ENCODE results near the gene MDFI. TPM values are rescaled to one million over a fixed set of nuclear protein-coding genes. Genes with fewer than 3 reads are reported as not detected.

MDFI gene
- total RNA-seq, 1 experiment from 2014 or later: not detected

DNA sequence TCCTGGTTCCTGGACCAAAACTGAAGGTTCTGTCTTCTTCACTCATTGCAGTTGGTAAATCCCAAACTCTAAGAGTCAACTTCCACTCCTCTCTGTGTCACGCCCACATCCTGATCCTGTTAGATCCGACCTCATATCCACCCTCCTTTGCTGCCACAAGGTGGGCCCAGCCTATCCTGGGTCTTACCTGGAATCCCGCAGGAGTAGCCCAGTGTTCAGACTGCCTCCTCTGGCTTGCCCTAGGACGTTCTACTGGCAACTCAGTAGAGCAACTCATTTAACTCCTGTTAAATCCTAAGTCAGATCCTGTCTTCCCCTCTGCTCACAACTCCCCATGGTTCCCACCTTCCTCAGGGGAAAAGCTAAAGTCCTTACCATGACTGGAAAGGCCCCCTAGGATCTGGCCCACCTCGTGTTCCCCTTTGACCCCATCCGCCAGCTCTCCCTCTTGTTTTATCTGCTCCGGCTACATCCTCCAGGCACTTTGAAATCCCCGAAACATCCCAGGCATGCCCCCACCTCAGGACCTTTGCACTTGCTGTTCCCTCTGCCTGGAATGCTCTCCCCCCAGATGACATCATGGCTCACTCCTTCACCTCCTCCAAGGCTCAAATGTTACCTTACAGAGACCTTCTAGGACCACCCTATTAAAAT lies 53.3 kb downstream of the MDFI start:
- H3K36me3 Mint-ChIP-seq (ENCODE audit: insufficient read depth, unreplicated experiment): no peaks in the 10 kb centered on the region
- CTCF ChIA-PET: interaction anchor here (1.0 to 1.5 kb wide), 4 partner anchors 9 to 324 kb away, joined by 3 to 5 read pairs (median 3); no protein-coding TSS in a partner anchor
- intact Hi-C loops (cut with micrococcal nuclease; ENCODE audit: unreplicated experiment): no loop called here

DNA sequence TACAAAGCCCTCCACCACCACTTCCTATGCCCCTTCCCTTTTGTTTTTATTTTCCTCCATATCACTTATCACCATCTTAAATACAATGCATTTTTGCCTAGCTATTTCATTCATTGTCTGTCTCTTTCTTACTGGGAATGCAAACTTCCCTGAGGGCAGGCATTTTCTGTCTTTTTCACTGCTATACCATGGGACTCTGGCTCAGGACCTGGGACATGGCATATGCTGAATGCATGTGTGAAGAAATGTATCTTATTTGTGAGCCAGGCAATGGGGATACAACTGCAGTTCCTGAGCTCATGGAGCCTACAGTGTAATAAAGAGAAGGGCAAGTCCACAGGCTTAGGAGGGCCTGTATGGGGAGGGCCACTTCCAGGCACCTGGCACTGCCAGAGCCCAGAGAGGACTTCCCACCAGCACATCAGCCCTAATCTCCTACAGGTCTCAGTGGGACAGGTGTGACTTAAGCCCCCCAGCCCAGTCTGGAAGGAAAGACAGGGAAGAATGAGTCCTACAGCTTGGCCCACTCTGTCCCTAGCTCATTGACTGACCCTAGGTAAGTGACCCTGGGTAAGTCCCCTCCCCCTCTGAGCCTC lies 53.9 kb downstream of the MDFI start:
- Mint-ChIP-seq H3K27ac (ENCODE audit: unreplicated experiment) (peak overlapping the region; percentile 32), H3K36me3 (ENCODE audit: insufficient read depth, unreplicated experiment) (no peaks in the 10 kb centered on the region), H3K9me3 (ENCODE audit: unreplicated experiment) (no peaks in the 10 kb centered on the region), H3K27me3 (ENCODE audit: insufficient read depth, unreplicated experiment) (no peaks in the 10 kb centered on the region), H3K4me1 (ENCODE audit: low read depth, unreplicated experiment) (peaks cover 15% of the 10 kb centered on the region), H3K4me3 (ENCODE audit: unreplicated experiment) (no peak overlapping the region)
- no peak overlapping the region for H3K4me3 ChIP-seq (ENCODE audit: low read depth, low read length)
- H3K27me3 ChIP-seq (replicated peaks; ENCODE audit: control insufficient read depth, insufficient read depth, low read length): no peaks in the 10 kb centered on the region
- H3K9me3 ChIP-seq: no peaks in the 10 kb centered on the region
- peaks cover 21% of the 10 kb centered on the region for H3K4me1 ChIP-seq
- TF ChIP-seq CTCF (IDR thresholded peaks at IDR 0.05; ENCODE audit: insufficient read depth in 1 of 2, low read depth in 1 of 2, low read length in 1 of 2, severe bottlenecking in 1 of 2, unreplicated experiment in 1 of 2): no peak
- ChIA-PET CTCF (interaction anchor here (1.0 to 1.5 kb wide), 4 partner anchors 10 to 324 kb away, joined by 3 to 5 read pairs (median 3); no protein-coding TSS in a partner anchor), POLR2A (no interaction called here)
- DNase-seq: no peak
- no TSS peak for BruUV-seq (replicated peaks)
- H3K36me3 ChIP-seq (ENCODE audit: control insufficient read depth, insufficient read depth, low read length): no peaks in the 10 kb centered on the region
- intact Hi-C loops (cut with micrococcal nuclease; ENCODE audit: unreplicated experiment): no loop called here

More for the DNA sequence above, 53.3 kb downstream of the MDFI start:
- Mint-ChIP-seq H3K4me1 (ENCODE audit: low read depth, unreplicated experiment) (peaks cover 15% of the 10 kb centered on the region), H3K27me3 (ENCODE audit: insufficient read depth, unreplicated experiment) (no peaks in the 10 kb centered on the region), H3K9me3 (ENCODE audit: unreplicated experiment) (no peaks in the 10 kb centered on the region), H3K27ac (ENCODE audit: unreplicated experiment) (peak overlapping the region; percentile 32), H3K4me3 (ENCODE audit: unreplicated experiment) (no peak overlapping the region)
- no peaks in the 10 kb centered on the region for H3K36me3 ChIP-seq (ENCODE audit: control insufficient read depth, insufficient read depth, low read length)
- DNase-seq: peak; percentile 16 to 60
- no peaks in the 10 kb centered on the region for H3K9me3 ChIP-seq
- POLR2A ChIA-PET: no interaction called here
- H3K27me3 ChIP-seq (replicated peaks; ENCODE audit: control insufficient read depth, insufficient read depth, low read length): no peaks in the 10 kb centered on the region
- H3K4me1 ChIP-seq: peaks cover 21% of the 10 kb centered on the region
- BruUV-seq (replicated peaks): no TSS peak
- H3K4me3 ChIP-seq (ENCODE audit: low read depth, low read length): no peak overlapping the region
- no peak for TF ChIP-seq CTCF (IDR thresholded peaks at IDR 0.05; ENCODE audit: insufficient read depth in 1 of 2, low read depth in 1 of 2, low read length in 1 of 2, severe bottlenecking in 1 of 2, unreplicated experiment in 1 of 2)

DNA sequence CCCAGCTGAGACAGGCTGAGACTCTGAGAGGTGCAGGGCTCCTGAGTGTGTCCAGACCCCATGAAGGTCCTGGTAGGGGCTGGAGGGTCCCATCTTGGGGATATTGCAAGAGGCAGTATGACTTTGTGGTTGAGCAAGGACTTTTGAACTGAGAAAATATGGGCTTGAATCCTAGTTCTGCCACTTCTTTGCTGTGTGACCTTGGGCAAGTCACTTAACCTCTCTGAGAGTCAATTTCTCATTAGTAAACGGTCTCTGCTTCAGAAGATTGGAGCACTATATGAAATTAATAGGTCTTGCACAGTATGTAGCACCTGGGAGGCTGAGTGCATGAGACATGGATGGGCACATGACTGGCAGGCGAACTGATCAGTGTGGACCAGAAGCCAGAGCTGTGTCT lies 54.5 kb downstream of the MDFI start:
- Histone ChIP-seq H3K36me3 (ENCODE audit: control insufficient read depth, insufficient read depth, low read length) (no peaks in the 10 kb centered on the region), H3K27me3 (replicated peaks; ENCODE audit: control insufficient read depth, insufficient read depth, low read length) (no peaks in the 10 kb centered on the region), H3K9me3 (no peaks in the 10 kb centered on the region), H3K4me3 (ENCODE audit: low read depth, low read length) (no peak overlapping the region), H3K4me1 (peaks cover 21% of the 10 kb centered on the region)
- intact Hi-C loops (cut with micrococcal nuclease; ENCODE audit: unreplicated experiment): no loop called here
- H3K36me3 Mint-ChIP-seq (ENCODE audit: insufficient read depth, unreplicated experiment): no peaks in the 10 kb centered on the region
- no peak for DNase-seq
- peaks cover 15% of the 10 kb centered on the region for H3K4me1 Mint-ChIP-seq (ENCODE audit: low read depth, unreplicated experiment)
- no peak overlapping the region for H3K4me3 Mint-ChIP-seq (ENCODE audit: unreplicated experiment)
- ChIA-PET CTCF (interaction anchor here (0.6 to 1.5 kb wide), 4 partner anchors 11 to 268 kb away, joined by 3 to 4 read pairs (median 3); no protein-coding TSS in a partner anchor), POLR2A (no interaction called here)
- TF ChIP-seq CTCF (IDR thresholded peaks at IDR 0.05; ENCODE audit: insufficient read depth in 1 of 2, low read depth in 1 of 2, low read length in 1 of 2, severe bottlenecking in 1 of 2, unreplicated experiment in 1 of 2): no peak
- H3K27ac Mint-ChIP-seq (ENCODE audit: unreplicated experiment): no peak overlapping the region
- no peaks in the 10 kb centered on the region for H3K27me3 Mint-ChIP-seq (ENCODE audit: insufficient read depth, unreplicated experiment)
- H3K9me3 Mint-ChIP-seq (ENCODE audit: unreplicated experiment): no peaks in the 10 kb centered on the region
- no TSS peak for BruUV-seq (replicated peaks)
